Ovary (tissue), 9 donors: ENCODE results near the gene CD9. TPM values are rescaled to one million over a fixed set of nuclear protein-coding genes. Genes with fewer than 3 reads are reported as not detected.
"Not testable (repeated sequence)": the region's sequence is repeated elsewhere in the genome, so short reads cannot be mapped to it uniquely, and the experiment has no call there.

ENCODE experiments used
- DNase-seq, 5 donors: peaks; one replicate each; pipeline ENCODE4 v3.0.0-alpha.2; 2019 to 2020
- H3K27ac ChIP-seq, 2 donors: fragments of 200-600 bp; one replicate each; pipeline versions ENCODE4 v1.5.1 to v1.8.0; 2019 to 2022
- H3K27me3 ChIP-seq: fragments of 200-600 bp; one replicate; pipeline ENCODE4 v1.8.0; 2022
- H3K36me3 ChIP-seq: fragments of 200-600 bp; sonication (generic); one replicate; pipeline ENCODE4 v1.5.1; 2019
- H3K4me1 ChIP-seq: one replicate; pipeline ENCODE4 v1.8.1; 2013; ENCODE audit warnings: mild to moderate bottlenecking, moderate library complexity; ENCODE audit not compliant: insufficient read depth
- H3K4me3 ChIP-seq: fragments of 200-600 bp; sonication (generic); one replicate; pipeline ENCODE4 v1.5.1; 2017
- H3K9me3 ChIP-seq, 2 donors: fragments of 200-600 bp in 1 of 2; sonication (generic) in 1 of 2; one replicate each; pipeline versions ENCODE4 v1.5.1 to v1.8.1; 2013 to 2019; ENCODE audit warnings: mild to moderate bottlenecking in 1 of 2, moderate library complexity in 1 of 2
- EP300 ChIP-seq: sonication (generic); formaldehyde crosslinking; IDR thresholded peaks from one replicate; pipeline ENCODE4 v1.6.1; 2017; ENCODE audit warnings: antibody characterized with exemption
- POLR2A ChIP-seq: fragments of 450-650 bp; IDR thresholded peaks from one replicate; pipeline ENCODE4 v1.6.1; 2017; ENCODE audit warnings: antibody characterized with exemption, mild to moderate bottlenecking, moderate library complexity
- WGBS, 3 donors: extraction: QIAGEN DNeasy Blood & Tissue Kit in 1 of 3; methylation state at CpG; one replicate each; pipeline versions ENCODE4 v1.1.5 to v1.1.7; 2013 to 2017; 5-methylcytosine and 5-hydroxymethylcytosine counted together
- intact Hi-C, 4 donors: fragments of 100-400 bp; cut with DNase I; formaldehyde crosslinking; loops; one replicate each; pipeline versions ENCODE4 v1.11.0 to v1.15.1; 2022 to 2023
- polyA plus RNA-seq, 2 donors: library from polyadenylated mRNA; stranded (reverse); fragments of 200-250 nt in 1 of 2; fragments of 350-450 nt in 1 of 2; fragmentation: Illumina TruSeq in 1 of 2; extraction: RNeasy Lipid Tissue Mini Kit (QIAGEN cat#74804) in 1 of 2; gene quantifications; one replicate each; pipeline ENCODE4 v1.2.3, GENCODE V29; 2013 to 2014
- total RNA-seq, 7 donors: library from RNA; depleted of rRNA in 2 of 7; stranded (reverse); fragments of >200 nt in 2 of 7; fragmentation: NEBNext Ultra II Directional in 3 of 7; extraction: Animal tissue kit (Norgen Biotek cat#: 25700) in 3 of 7; gene quantifications; one replicate each; pipeline versions ENCODE4 v1.1.0 to v1.2.4, GENCODE V29; 2016 to 2023
- TF ChIP-seq, protein P1 (sequence below), 3 donors: fragments of 450-650 bp in 2 of 3; fragments of 200-600 bp in 1 of 3; IDR thresholded peaks; one replicate each; pipeline versions ENCODE4 v1.5.1 to v1.8.0; 2016 to 2022; ENCODE audit warnings: antibody characterized with exemption in 3 of 3, mild to moderate bottlenecking in 1 of 3
- donor health status: DM: no; HTN: no; CAD: no; lungs with moderate emphysema.
- donor health status: DM: no; HTN: no; CAD: no.
- donor health status: Bipolar disorder and iron deficiency.
- donor health status: DM: yes; HTN: yes; CAD: no.
- donor health status: DM: no; HTN: no; CAD: no.
- donor health status: DM: yes; HTN: yes; CAD: no.

Gene CD9
- total and polyA plus RNA-seq, 9 donors: 23.9 to 372 (median 60.7) TPM

DNA sequence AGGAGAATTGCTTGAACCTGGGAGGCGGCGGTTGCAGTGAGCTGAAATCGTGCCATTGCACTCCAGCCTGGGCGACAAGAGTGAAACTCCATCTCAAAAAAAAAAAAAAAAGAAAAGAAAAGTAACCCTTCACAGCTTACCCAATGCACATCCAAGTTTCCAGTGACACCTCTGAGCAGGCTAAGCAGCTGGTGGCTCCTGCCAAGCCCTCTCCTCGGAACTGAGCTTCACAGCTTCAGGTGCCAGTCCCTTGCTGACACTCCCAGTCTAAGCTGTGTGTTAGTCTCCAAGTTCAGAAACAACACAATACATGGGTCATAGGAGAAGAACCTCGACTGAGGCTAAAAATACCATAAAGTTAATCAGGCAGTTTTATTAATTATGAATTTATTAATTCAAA, 7.9 kb downstream of the CD9 start:
- 89 to 95% (median 92%) methylated on average over 6 of the region's 6 CpGs for WGBS, 3 donors
- no peak overlapping the region for H3K4me3 ChIP-seq
- no peaks in the 10 kb centered on the region for H3K4me1 ChIP-seq
- TF ChIP-seq, protein P1, sequence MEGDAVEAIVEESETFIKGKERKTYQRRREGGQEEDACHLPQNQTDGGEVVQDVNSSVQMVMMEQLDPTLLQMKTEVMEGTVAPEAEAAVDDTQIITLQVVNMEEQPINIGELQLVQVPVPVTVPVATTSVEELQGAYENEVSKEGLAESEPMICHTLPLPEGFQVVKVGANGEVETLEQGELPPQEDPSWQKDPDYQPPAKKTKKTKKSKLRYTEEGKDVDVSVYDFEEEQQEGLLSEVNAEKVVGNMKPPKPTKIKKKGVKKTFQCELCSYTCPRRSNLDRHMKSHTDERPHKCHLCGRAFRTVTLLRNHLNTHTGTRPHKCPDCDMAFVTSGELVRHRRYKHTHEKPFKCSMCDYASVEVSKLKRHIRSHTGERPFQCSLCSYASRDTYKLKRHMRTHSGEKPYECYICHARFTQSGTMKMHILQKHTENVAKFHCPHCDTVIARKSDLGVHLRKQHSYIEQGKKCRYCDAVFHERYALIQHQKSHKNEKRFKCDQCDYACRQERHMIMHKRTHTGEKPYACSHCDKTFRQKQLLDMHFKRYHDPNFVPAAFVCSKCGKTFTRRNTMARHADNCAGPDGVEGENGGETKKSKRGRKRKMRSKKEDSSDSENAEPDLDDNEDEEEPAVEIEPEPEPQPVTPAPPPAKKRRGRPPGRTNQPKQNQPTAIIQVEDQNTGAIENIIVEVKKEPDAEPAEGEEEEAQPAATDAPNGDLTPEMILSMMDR (IDR thresholded peaks at IDR 0.05): no peak
- TF ChIP-seq POLR2A: no peak
- TF ChIP-seq EP300: no peak
- H3K36me3 ChIP-seq: no peaks in the 10 kb centered on the region
- no peaks in the 10 kb centered on the region for H3K27me3 ChIP-seq
- intact Hi-C loops: no loop called here
- DNase-seq: no peak
- H3K9me3 ChIP-seq: no peaks in the 10 kb centered on the region
- H3K27ac ChIP-seq: no peak overlapping the region

DNA sequence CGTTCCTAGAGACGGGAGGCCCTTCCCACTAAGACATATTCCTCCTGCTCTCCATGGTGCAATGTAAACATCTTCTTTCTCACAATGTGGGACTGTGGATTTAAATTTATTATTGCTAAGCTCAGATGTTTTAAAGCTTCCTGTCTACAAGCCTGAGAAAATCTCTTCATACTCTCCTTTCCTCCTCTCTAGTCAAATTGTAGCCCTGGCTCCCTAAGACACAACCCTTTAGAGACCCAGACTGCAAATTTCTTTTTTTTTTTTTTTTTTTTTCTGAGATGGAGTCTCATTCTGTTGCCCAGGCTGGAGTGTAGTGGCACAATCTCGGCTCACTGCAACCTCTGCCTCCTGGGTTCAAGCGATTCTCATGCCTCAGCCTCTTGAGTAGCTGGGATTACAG, 9.2 kb downstream of the CD9 start:
- DNase-seq, H3K27me3 ChIP-seq, H3K4me3 ChIP-seq, H3K36me3 ChIP-seq, H3K27ac ChIP-seq, H3K9me3 ChIP-seq, H3K4me1 ChIP-seq, intact Hi-C loops: not testable (repeated sequence)
- WGBS, 3 donors: 92 to 94% (median 94%) methylated on average over 4 of the region's 4 CpGs

DNA sequence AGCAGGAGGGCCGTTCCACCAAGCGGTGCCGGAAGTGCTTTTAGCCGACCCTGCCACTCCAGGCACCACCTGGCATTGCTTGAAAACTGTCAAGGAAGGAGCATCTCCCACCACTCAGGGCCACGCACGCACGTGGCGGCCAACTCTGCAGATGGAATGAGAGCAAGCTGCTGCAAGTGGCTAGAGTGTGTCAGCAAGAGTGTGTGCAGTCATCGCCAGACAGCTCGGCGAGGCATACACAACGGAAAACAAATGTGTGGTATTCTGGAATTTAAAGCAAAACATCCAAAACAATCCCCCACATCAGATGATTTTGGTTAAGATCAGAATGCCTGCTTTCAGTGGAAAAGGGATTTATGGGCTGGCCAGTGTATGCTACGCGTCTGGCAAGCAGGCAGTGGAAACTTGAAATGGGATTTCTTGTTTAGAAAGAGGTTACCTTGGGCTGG, 11.2 kb downstream of the CD9 start:
- H3K27me3 ChIP-seq: no peaks in the 10 kb centered on the region
- 21 to 26% (median 26%) methylated on average over 14 of the region's 14 CpGs for WGBS, 3 donors
- TF ChIP-seq, protein P1 (IDR thresholded peaks at IDR 0.05): no peak
- no peak for TF ChIP-seq POLR2A
- TF ChIP-seq EP300: no peak
- no peak overlapping the region for H3K27ac ChIP-seq
- no peak overlapping the region for H3K4me3 ChIP-seq
- H3K9me3 ChIP-seq: no peaks in the 10 kb centered on the region
- intact Hi-C loops: no loop called here
- no peak for DNase-seq
- H3K36me3 ChIP-seq: no peaks in the 10 kb centered on the region
- peaks cover 2% of the 10 kb centered on the region for H3K4me1 ChIP-seq

DNA sequence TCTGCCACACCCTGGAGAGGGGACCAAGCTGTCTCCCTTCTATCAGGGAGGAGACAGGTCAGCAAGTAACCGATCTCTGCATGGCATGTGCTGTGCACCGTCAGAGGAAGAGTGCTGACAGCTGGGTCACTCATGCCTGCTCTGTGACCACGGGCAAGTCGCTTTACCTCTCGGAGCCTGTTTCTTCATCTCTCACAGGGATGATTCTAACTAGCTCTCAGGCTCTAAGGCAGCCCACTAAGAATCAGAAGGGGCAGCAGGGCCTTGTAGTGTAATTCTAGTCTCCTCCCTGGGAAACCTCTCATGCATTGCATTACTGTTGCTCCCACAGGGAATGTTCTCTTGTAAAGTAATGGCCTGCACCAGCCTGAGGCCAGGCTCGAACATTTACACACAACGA, 11.9 kb downstream of the CD9 start:
- TF ChIP-seq POLR2A: no peak
- TF ChIP-seq, protein P1 (IDR thresholded peaks at IDR 0.05): no peak
- TF ChIP-seq EP300: no peak
- no peak for DNase-seq
- Histone ChIP-seq H3K9me3 (no peaks in the 10 kb centered on the region), H3K27ac (no peak overlapping the region), H3K36me3 (no peaks in the 10 kb centered on the region), H3K27me3 (no peaks in the 10 kb centered on the region), H3K4me1 (peaks cover 2% of the 10 kb centered on the region), H3K4me3 (no peak overlapping the region)
- 68 to 70% (median 70%) methylated on average over 7 of the region's 7 CpGs for WGBS, 3 donors
- intact Hi-C loops: no loop called here

DNA sequence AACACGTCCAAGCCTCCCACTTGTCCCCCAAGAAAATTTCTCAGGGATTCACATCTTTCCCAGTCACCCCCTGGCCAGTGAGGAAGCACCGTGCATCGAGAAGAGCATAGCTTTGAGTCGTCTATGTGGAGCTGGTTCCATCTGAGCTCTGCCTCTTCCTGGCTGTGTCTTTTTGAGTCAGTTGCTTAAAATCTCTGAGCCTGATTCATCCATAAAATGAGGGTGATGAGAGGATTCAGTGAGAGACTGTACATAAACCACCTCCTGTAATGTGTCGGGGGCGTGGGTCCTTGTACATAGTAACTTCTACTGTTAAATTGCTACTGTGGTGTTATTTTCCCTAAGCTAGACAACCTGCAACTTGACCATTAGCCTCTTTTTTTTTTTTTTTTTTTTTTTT, 13.8 kb downstream of the CD9 start:
- WGBS, 3 donors: 88 to 92% (median 90%) methylated on average over 6 of the region's 6 CpGs
- peaks cover 2% of the 10 kb centered on the region for H3K4me1 ChIP-seq
- intact Hi-C loops: no loop called here
- H3K36me3 ChIP-seq: no peaks in the 10 kb centered on the region
- no peak for DNase-seq
- no peaks in the 10 kb centered on the region for H3K9me3 ChIP-seq
- TF ChIP-seq EP300: no peak
- TF ChIP-seq, protein P1 (IDR thresholded peaks at IDR 0.05): no peak
- no peak for TF ChIP-seq POLR2A
- H3K27me3 ChIP-seq: no peaks in the 10 kb centered on the region
- no peak overlapping the region for H3K4me3 ChIP-seq
- no peak overlapping the region for H3K27ac ChIP-seq
